ENCODE measurements around the gene TRMT6. TPM values are rescaled to one million over a fixed set of nuclear protein-coding genes. Genes with fewer than 3 reads are reported as not detected.

The TRMT6 gene
- total RNA-seq, 6 experiments from 2014 or later = 15.2 to 19.8 (median 18.0) TPM

DNA sequence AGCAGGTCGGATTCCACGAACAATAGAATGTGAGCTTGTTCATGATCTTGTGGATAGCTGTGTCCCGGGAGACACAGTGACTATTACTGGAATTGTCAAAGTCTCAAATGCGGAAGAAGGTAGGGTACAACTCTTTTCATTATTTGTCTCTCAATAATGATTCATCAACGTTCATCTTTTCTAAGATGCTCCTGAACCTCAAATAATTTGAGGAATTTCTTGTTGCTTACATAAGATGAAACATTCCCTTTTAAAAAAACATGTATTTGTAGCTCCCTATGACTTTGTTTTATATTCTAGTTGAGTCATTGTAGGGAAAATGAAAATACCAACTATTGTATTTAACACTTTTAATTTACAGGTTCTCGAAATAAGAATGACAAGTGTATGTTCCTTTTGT lies 17.1 kb upstream of the TRMT6 start:
- DNase-seq = no peak

DNA sequence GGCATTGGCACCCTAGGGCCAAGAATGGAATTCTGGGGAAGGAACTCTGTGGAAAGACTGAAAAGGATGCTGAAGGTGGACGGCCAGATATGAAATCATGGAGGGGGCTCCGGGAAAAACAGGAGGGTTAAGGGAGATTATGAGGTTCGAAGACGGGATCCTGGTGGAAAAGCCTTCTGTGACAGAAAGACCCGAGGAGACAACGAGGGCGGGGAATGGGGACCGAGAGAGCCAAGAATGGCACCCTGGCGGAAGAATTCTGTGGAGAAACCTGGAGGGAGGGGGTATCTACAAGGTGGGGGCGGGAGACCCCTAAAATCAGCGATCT lies 426 bp downstream of the TRMT6 start:
- peak overlapping the region; percentile 86 for H3K27ac Mint-ChIP-seq
- no peaks in the 10 kb centered on the region for H3K9me3 Mint-ChIP-seq
- TF ChIP-seq, protein P1, sequence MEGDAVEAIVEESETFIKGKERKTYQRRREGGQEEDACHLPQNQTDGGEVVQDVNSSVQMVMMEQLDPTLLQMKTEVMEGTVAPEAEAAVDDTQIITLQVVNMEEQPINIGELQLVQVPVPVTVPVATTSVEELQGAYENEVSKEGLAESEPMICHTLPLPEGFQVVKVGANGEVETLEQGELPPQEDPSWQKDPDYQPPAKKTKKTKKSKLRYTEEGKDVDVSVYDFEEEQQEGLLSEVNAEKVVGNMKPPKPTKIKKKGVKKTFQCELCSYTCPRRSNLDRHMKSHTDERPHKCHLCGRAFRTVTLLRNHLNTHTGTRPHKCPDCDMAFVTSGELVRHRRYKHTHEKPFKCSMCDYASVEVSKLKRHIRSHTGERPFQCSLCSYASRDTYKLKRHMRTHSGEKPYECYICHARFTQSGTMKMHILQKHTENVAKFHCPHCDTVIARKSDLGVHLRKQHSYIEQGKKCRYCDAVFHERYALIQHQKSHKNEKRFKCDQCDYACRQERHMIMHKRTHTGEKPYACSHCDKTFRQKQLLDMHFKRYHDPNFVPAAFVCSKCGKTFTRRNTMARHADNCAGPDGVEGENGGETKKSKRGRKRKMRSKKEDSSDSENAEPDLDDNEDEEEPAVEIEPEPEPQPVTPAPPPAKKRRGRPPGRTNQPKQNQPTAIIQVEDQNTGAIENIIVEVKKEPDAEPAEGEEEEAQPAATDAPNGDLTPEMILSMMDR (IDR thresholded peaks at IDR 0.05) = no peak
- peaks cover 14% of the 10 kb centered on the region for H3K36me3 Mint-ChIP-seq (ENCODE audit: low read depth)
- peaks cover 48% of the 10 kb centered on the region for H3K4me1 Mint-ChIP-seq (ENCODE audit: low read depth)
- no peak for DNase-seq
- H3K27me3 Mint-ChIP-seq (ENCODE audit: insufficient read depth) = no peaks in the 10 kb centered on the region
- peak overlapping the region; percentile 99 for H3K4me3 Mint-ChIP-seq

More for the DNA sequence above, 17.1 kb upstream of the TRMT6 start:
- H3K4me3 Mint-ChIP-seq = no peak overlapping the region
- no peaks in the 10 kb centered on the region for H3K9me3 Mint-ChIP-seq
- peaks cover 7% of the 10 kb centered on the region for H3K36me3 Mint-ChIP-seq (ENCODE audit: low read depth)
- H3K27ac Mint-ChIP-seq = no peak overlapping the region
- H3K4me1 Mint-ChIP-seq (ENCODE audit: low read depth) = no peaks in the 10 kb centered on the region; the same call in 1 of the 2 replicates
- TF ChIP-seq, protein P1 (IDR thresholded peaks at IDR 0.05) = no peak
- no peaks in the 10 kb centered on the region; the same call in 1 of the 2 replicates for H3K27me3 Mint-ChIP-seq (ENCODE audit: insufficient read depth)

DNA sequence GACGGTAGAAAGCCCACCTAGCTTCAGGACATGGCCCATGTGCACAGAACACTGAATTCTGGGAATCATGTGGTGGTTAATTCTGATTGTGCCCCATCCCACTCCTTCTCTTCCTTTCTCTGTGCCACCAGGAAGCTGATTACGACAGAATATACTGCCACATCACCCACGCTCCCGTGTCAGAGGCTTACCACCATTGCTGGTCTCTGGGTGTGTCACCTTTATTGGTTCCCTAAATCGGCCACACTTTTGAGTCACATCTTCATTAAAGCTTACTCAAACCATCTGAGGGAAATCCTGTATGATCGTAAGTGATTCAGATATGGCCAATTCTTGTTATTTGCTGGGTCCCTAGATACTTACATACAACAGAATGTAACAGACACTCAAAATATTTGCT lies 3.1 kb downstream of the TRMT6 start:
- Mint-ChIP-seq H3K27ac (peak overlapping the region; percentile 21; the same call in 1 of the 2 replicates), H3K4me1 (ENCODE audit: low read depth) (peaks cover 48% of the 10 kb centered on the region), H3K4me3 (no peak overlapping the region), H3K27me3 (ENCODE audit: insufficient read depth) (no peaks in the 10 kb centered on the region), H3K9me3 (no peaks in the 10 kb centered on the region), H3K36me3 (ENCODE audit: low read depth) (peaks cover 32% of the 10 kb centered on the region)
- DNase-seq = no peak
- TF ChIP-seq, protein P1 (IDR thresholded peaks at IDR 0.05) = no peak

DNA sequence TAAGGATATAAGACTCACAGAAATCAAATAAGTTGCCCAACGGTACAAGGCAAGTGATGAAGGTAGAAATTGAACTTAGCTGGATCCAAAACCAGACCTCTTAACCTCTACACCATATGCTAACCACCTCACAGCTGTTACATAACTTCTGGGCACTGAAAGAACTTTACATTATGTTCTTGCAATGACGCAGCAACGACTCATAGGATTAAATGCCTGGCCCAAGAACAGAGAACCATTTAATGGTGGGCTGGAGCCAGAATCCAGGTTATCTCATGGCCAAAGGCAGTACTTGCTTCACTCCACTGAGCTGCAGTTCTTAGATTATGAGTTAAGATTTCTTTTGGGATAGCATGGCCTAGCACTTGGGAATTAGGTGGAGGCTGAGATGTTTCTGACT lies 4.4 kb downstream of the TRMT6 start:
- no peaks in the 10 kb centered on the region for H3K27me3 Mint-ChIP-seq (ENCODE audit: insufficient read depth)
- peaks cover 37% of the 10 kb centered on the region for H3K36me3 Mint-ChIP-seq (ENCODE audit: low read depth)
- peak; percentile 68 for DNase-seq
- peaks cover 36% of the 10 kb centered on the region for H3K4me1 Mint-ChIP-seq (ENCODE audit: low read depth)
- TF ChIP-seq, protein P1 (IDR thresholded peaks at IDR 0.05) = no peak
- H3K9me3 Mint-ChIP-seq = no peaks in the 10 kb centered on the region
- peak overlapping the region; percentile 46 for H3K27ac Mint-ChIP-seq
- H3K4me3 Mint-ChIP-seq = no peak overlapping the region

DNA sequence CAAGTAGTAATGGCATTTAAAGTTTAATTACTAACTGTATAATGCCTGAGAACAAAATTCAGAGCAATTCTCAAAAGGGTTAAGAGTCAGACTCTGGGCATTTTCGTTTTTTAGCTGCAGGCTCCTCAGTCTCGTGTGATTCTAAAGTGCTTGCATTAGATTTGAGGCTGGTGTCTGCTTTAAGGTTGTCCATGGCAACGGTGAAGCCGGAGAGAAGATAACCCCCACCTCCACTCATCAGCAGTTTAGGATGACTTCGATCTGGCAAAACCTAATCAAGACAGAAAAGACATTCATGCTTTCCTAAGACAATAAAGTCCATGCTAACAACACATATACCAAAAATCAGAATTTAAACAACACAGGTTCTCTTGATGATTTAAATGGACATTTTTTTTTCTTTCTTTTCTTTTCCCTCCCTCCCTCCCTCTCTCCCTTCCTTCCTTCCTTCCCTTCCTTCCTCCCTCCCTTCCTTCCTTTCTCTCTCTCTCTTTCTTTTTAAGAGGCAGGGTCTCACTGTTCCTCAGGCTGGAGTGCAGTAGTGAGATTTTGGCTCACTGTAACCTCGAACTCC lies 11.8 kb downstream of the TRMT6 start:
- Mint-ChIP-seq H3K9me3 (no peaks in the 10 kb centered on the region), H3K27ac (no peak overlapping the region), H3K27me3 (ENCODE audit: insufficient read depth) (peaks cover 2% of the 10 kb centered on the region), H3K36me3 (ENCODE audit: low read depth) (peaks cover 26% of the 10 kb centered on the region), H3K4me3 (no peak overlapping the region), H3K4me1 (ENCODE audit: low read depth) (no peaks in the 10 kb centered on the region)
- no peak for DNase-seq
- TF ChIP-seq, protein P1 (IDR thresholded peaks at IDR 0.05) = no peak
